H1 (cell line): Measurements from ENCODE around the gene GDPD5. TPM values are rescaled to one million over a fixed set of nuclear protein-coding genes. Genes with fewer than 3 reads are reported as not detected.

Source experiments
- CTCF ChIA-PET: fragments of 300-600 bp; sonication (Branson Sonifier 250); formaldehyde crosslinking; loops from one replicate; lab custom pipeline; 2021; ENCODE audit not compliant: partially characterized antibody; lab: Charles Lee
- POLR2A ChIA-PET: fragments of 300-600 bp; sonication (Branson Sonifier 250); formaldehyde crosslinking; loops from one replicate; lab custom pipeline; 2021; ENCODE audit warnings: inconsistent platforms; ENCODE audit not compliant: partially characterized antibody; lab: Charles Lee
- DNase-seq, 2 experiments: peaks; one replicate each; pipeline versions ENCODE4 v3.0.0 to v3.0.0-alpha.2; 2010 to 2022; ENCODE audit warnings: low spot score in 2 of 2, low read depth in 1 of 2, mixed read lengths in 1 of 2
- FAIRE-seq: peaks from 2 replicates; lab custom pipeline; 2011; peaks lifted over from hg19 to GRCh38; lab: Jason Lieb, UNC
- H2AFZ ChIP-seq: 2 replicates; pipeline ENCODE4 v1.8.1; 2012; ENCODE audit warnings: low read length, inconsistent platforms
- H2AK5ac ChIP-seq: 2 replicates; pipeline ENCODE4 v1.6.1; 2013; ENCODE audit warnings: low read depth, low read length
- H2BK120ac ChIP-seq: replicated peaks from 2 replicates; pipeline ENCODE3; 2013; ENCODE audit warnings: low read depth, low read length, inconsistent platforms
- H2BK12ac ChIP-seq: 2 replicates; pipeline ENCODE4 v1.6.1; 2013; ENCODE audit warnings: low read depth, low read length
- H2BK15ac ChIP-seq: 2 replicates; pipeline ENCODE4 v1.6.1; 2013; ENCODE audit warnings: low read length
- H2BK20ac ChIP-seq: 2 replicates; pipeline ENCODE4 v1.6.1; 2013; ENCODE audit warnings: low read length
- H2BK5ac ChIP-seq: 2 replicates; pipeline ENCODE4 v1.6.1; 2013; ENCODE audit warnings: low read depth, low read length
- H3K14ac ChIP-seq: 2 replicates; pipeline ENCODE4 v1.6.1; 2013; ENCODE audit warnings: inconsistent platforms; ENCODE audit not compliant: insufficient read length
- H3K18ac ChIP-seq: 2 replicates; pipeline ENCODE4 v1.6.1; 2013; ENCODE audit warnings: low read length; ENCODE audit errors: extremely low read depth
- H3K23ac ChIP-seq: 2 replicates; pipeline ENCODE4 v1.6.1; 2013; ENCODE audit warnings: inconsistent platforms; ENCODE audit not compliant: insufficient read length
- H3K23me2 ChIP-seq: 2 replicates; pipeline ENCODE4 v1.6.1; 2013; ENCODE audit warnings: low read depth, low read length
- H3K27ac ChIP-seq: 2 replicates; pipeline ENCODE4 v1.6.1; 2011; ENCODE audit warnings: low read depth, low read length, inconsistent platforms
- H3K27me3 ChIP-seq, 4 experiments: replicated peaks in 1 of 4; 1 replicate in 1 of 4; 2 replicates in 3 of 4; pipeline versions ENCODE4 v1.6.1 to v1.8.1; 2011 to 2013; ENCODE audit warnings: low read length in 3 of 4, mild to moderate bottlenecking in 3 of 4, inconsistent platforms in 2 of 4, mixed read lengths in 2 of 4, moderate library complexity in 1 of 4; ENCODE audit not compliant: control insufficient read depth in 3 of 4, insufficient read depth in 3 of 4; ENCODE audit errors: extremely low read depth in 1 of 4
- H3K36me3 ChIP-seq, 4 experiments: 2 replicates each; pipeline versions ENCODE4 v1.6.1 to v1.8.1; 2011 to 2013; ENCODE audit warnings: mild to moderate bottlenecking in 4 of 4, low read length in 3 of 4, moderate library complexity in 2 of 4, control low read depth in 1 of 4, inconsistent platforms in 1 of 4; ENCODE audit not compliant: insufficient read depth in 4 of 4, control insufficient read depth in 2 of 4
- H3K4ac ChIP-seq: replicated peaks from 2 replicates; pipeline ENCODE3; 2013; ENCODE audit warnings: low read length, low read depth, mixed read lengths, inconsistent platforms; ENCODE audit not compliant: insufficient read length
- H3K4me1 ChIP-seq, 4 experiments: replicated peaks in 1 of 4; 1 replicate in 1 of 4; 2 replicates in 3 of 4; pipeline versions ENCODE4 v1.6.1 to v1.8.1; 2011 to 2013; ENCODE audit warnings: low read length in 3 of 4, inconsistent platforms in 2 of 4, mixed read lengths in 1 of 4; ENCODE audit not compliant: insufficient read depth in 4 of 4, control insufficient read depth in 3 of 4
- H3K4me2 ChIP-seq, 2 experiments: 2 replicates each; pipeline versions ENCODE4 v1.6.1 to v1.8.1; 2011 to 2013; ENCODE audit warnings: low read depth in 2 of 2, low read length in 2 of 2, control low read depth in 1 of 2, inconsistent platforms in 1 of 2, mild to moderate bottlenecking in 1 of 2; ENCODE audit not compliant: insufficient read depth in 1 of 2
- H3K4me3 ChIP-seq, 4 experiments: fragments of 200-600, 300-600 bp in 1 of 4; sonication (generic), shearing (Covaris generic), sonication (Bioruptor Twin) in 1 of 4; 2 replicates each; pipeline versions ENCODE4 v1.5.1 to v1.8.1; 2011 to 2016; ENCODE audit warnings: low read length in 4 of 4, low read depth in 3 of 4, control low read depth in 2 of 4, inconsistent platforms in 2 of 4, mild to moderate bottlenecking in 2 of 4, mixed read lengths in 1 of 4, moderate library complexity in 1 of 4; ENCODE audit not compliant: insufficient read depth in 2 of 4; ENCODE audit errors: extremely low read depth in 1 of 4
- H3K56ac ChIP-seq: replicated peaks from 2 replicates; pipeline ENCODE3; 2013; ENCODE audit warnings: low read depth, mild to moderate bottlenecking, mixed read lengths, low read length, inconsistent platforms; ENCODE audit not compliant: insufficient read length
- H3K79me1 ChIP-seq: 2 replicates; pipeline ENCODE4 v1.6.1; 2013; ENCODE audit warnings: low read depth, low read length, control low read depth
- H3K79me2 ChIP-seq, 2 experiments: 2 replicates each; pipeline versions ENCODE4 v1.6.1 to v1.8.1; 2012 to 2013; ENCODE audit warnings: low read length in 2 of 2, mild to moderate bottlenecking in 2 of 2, inconsistent platforms in 1 of 2; ENCODE audit not compliant: insufficient read depth in 2 of 2, control insufficient read depth in 1 of 2
- H3K9ac ChIP-seq, 4 experiments: replicated peaks in 1 of 4; 1 replicate in 1 of 4; 2 replicates in 3 of 4; pipeline versions ENCODE4 v1.6.1 to v1.8.1; 2011 to 2013; ENCODE audit warnings: low read depth in 3 of 4, low read length in 3 of 4, control low read depth in 2 of 4, mild to moderate bottlenecking in 2 of 4, moderate library complexity in 2 of 4, inconsistent platforms in 1 of 4; ENCODE audit errors: extremely low read depth in 1 of 4
- H3K9me3 ChIP-seq, 2 experiments: 2 replicates each; pipeline versions ENCODE4 v1.6.1 to v1.8.1; 2012 to 2013; ENCODE audit warnings: mild to moderate bottlenecking in 2 of 2, moderate library complexity in 2 of 2, control low read depth in 1 of 2, inconsistent platforms in 1 of 2, low read depth in 1 of 2, low read length in 1 of 2, mixed read lengths in 1 of 2; ENCODE audit not compliant: insufficient read depth in 2 of 2
- H4K20me1 ChIP-seq, 2 experiments: replicated peaks in 1 of 2; 2 replicates each; pipeline versions ENCODE3 to v1.8.1; 2011 to 2013; ENCODE audit warnings: inconsistent platforms in 2 of 2, low read length in 2 of 2, mild to moderate bottlenecking in 1 of 2; ENCODE audit not compliant: insufficient read depth in 2 of 2, control insufficient read depth in 1 of 2
- H4K5ac ChIP-seq: 2 replicates; pipeline ENCODE4 v1.6.1; 2013; ENCODE audit warnings: low read length, low read depth, mixed read lengths, inconsistent platforms; ENCODE audit not compliant: insufficient read length
- H4K8ac ChIP-seq: 2 replicates; pipeline ENCODE4 v1.8.0; 2013; ENCODE audit warnings: mild to moderate bottlenecking, moderate library complexity, low read length, inconsistent platforms; ENCODE audit not compliant: insufficient read depth; ENCODE audit errors: extremely low read depth
- H4K91ac ChIP-seq: replicated peaks from 2 replicates; pipeline ENCODE3; 2013; ENCODE audit warnings: low read length, mixed read lengths, inconsistent platforms; ENCODE audit not compliant: insufficient read length
- BACH1 ChIP-seq: IDR thresholded peaks from 2 replicates; pipeline ENCODE4 v1.6.1; 2012; ENCODE audit warnings: low read length, improper control_type of control experiment
- BRCA1 ChIP-seq: IDR thresholded peaks from 2 replicates; pipeline ENCODE4 v1.6.1; 2012; ENCODE audit warnings: low read depth, low read length, improper control_type of control experiment
- CTBP2 ChIP-seq: IDR thresholded peaks from 2 replicates; pipeline ENCODE4 v1.7.0; 2011; ENCODE audit warnings: borderline replicate concordance, mild to moderate bottlenecking, moderate library complexity, mixed read lengths, low read length; ENCODE audit not compliant: insufficient read depth, insufficient read length
- POLR2A ChIP-seq, 2 experiments: IDR thresholded peaks; 1 replicate in 1 of 2; 2 replicates in 1 of 2; pipeline ENCODE4 v1.6.1; 2011; ENCODE audit warnings: low read depth in 2 of 2, low read length in 2 of 2, mild to moderate bottlenecking in 2 of 2; ENCODE audit errors: control extremely low read depth in 1 of 2
- RAD21 ChIP-seq, 2 experiments: IDR thresholded peaks in 1 of 2; conservative IDR thresholded peaks in 1 of 2; 2 replicates each; pipeline ENCODE4 v1.6.1; 2011; ENCODE audit warnings: low read depth in 2 of 2, low read length in 2 of 2, improper control_type of control experiment in 1 of 2, inconsistent platforms in 1 of 2, mild to moderate bottlenecking in 1 of 2, moderate library complexity in 1 of 2
- SAP30 ChIP-seq: fragments of 300-600 bp; sonication (generic); IDR thresholded peaks from 2 replicates; pipeline ENCODE4 v1.7.1; 2012; ENCODE audit warnings: low read length, moderate library complexity, mild to moderate bottlenecking, inconsistent platforms; ENCODE audit not compliant: insufficient read depth, insufficient replicate concordance
- WGBS, 2 experiments: shearing (Covaris generic) in 1 of 2; methylation state at CpG; one replicate each; pipeline versions ENCODE4 v1.1.6 to v1.1.7; 2013 to 2015; ENCODE audit warnings: low lambda C conversion rate in 2 of 2, mixed read lengths in 2 of 2, inconsistent platforms in 1 of 2, low coverage in 1 of 2, missing lambda C conversion rate in 1 of 2; ENCODE audit not compliant: insufficient replicate concordance in 2 of 2, insufficient coverage in 1 of 2, insufficient read length in 1 of 2; ENCODE audit errors: extremely low coverage in 1 of 2, missing lambda C conversion rate in 1 of 2; 5-methylcytosine and 5-hydroxymethylcytosine counted together
- polyA plus RNA-seq, 7 experiments: library from polyadenylated mRNA; depleted of rRNA in 3 of 7; stranded (reverse) in 5 of 7; unstranded in 2 of 7; fragments of >200 nt in 5 of 7; fragments of 200-250 nt in 2 of 7; gene quantifications; 1 replicate in 5 of 7; 2 replicates in 1 of 7; 4 replicates in 1 of 7; pipeline versions ENCODE4 v1.2.1 to v1.2.3, GENCODE V29; 2011 to 2013; ENCODE audit warnings: missing spikeins in 2 of 7, mixed read lengths in 2 of 7
- total RNA-seq: library from RNA; stranded (reverse); fragmentation: NEBNext Ultra II Directional; extraction: Animal tissue kit (Norgen Biotek cat#: 25700); gene quantifications from 2 replicates; pipeline ENCODE4 v1.2.1, GENCODE V29; 2021
- TF ChIP-seq, protein P1 (sequence below): IDR thresholded peaks from 2 replicates; pipeline ENCODE4 v1.6.1; 2012; ENCODE audit warnings: low read length, inconsistent platforms

GDPD5 gene
- total and polyA plus RNA-seq, 2 of the 8 experiments (the other 6 are each of a cell fraction or from before 2014, with no cell fraction given): 7.8 to 8.6 TPM

DNA sequence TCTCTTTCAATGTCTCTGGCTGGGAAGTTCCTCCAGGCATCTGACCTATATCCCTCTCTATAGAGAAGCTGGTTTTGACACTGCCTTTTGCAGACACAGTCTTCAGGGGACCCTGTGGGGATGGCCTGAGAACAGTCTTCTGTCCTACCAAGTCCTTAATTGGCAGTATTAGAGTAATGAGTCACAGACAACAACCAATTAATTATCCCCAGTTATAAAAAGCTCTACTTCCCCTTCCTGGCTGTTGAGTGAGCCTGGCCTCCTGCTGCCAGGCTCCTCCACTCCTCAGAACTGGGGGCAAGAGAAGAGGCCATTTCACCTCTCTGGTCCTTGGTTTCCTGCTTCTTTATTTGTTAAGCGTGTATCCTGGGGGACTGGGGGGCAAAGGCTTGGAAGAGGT lies 51.5 kb downstream of the GDPD5 start:
- Histone ChIP-seq H3K79me1 (no peaks in the 10 kb centered on the region), H2BK5ac (no peak overlapping the region), H2AK5ac (no peak overlapping the region), H3K27me3 (no peaks in the 10 kb centered on the region), H4K91ac (no peak overlapping the region), H2BK120ac (no peak overlapping the region), H3K4me3 (no peak overlapping the region), H2AFZ (no peak overlapping the region), H3K9me3 (no peaks in the 10 kb centered on the region), H3K18ac (no peak overlapping the region), H3K4me1 (peaks cover 3 to 8% (median 4%) of the 10 kb centered on the region in 4 experiments; a peak in 5 of 7 replicates), H3K27ac (no peak overlapping the region), H3K4ac (no peak overlapping the region), H3K14ac (no peak overlapping the region), H4K8ac (peak overlapping the region; percentile 28; the same call in 1 of the 2 replicates), H3K36me3 (no peaks in the 10 kb centered on the region), H2BK15ac (no peak overlapping the region), H2BK12ac (no peak overlapping the region), H3K9ac (no peak overlapping the region), H3K23me2 (no peaks in the 10 kb centered on the region), H4K20me1 (no peaks in the 10 kb centered on the region), H3K4me2 (no peak overlapping the region), H3K56ac (no peak overlapping the region), H2BK20ac (no peak overlapping the region), H3K23ac (no peak overlapping the region), H3K79me2 (no peaks in the 10 kb centered on the region), H4K5ac (no peak overlapping the region)
- CTCF ChIA-PET: interaction anchor here (1.0 to 31.5 kb wide), 2 partner anchors 31 to 52 kb away, joined by 6 to 603 read pairs; partner anchors contain the start of gene GDPD5
- WGBS, 2 experiments: 83% methylated on average over 1 of the region's 1 CpG; no CpG with 5 or more reads in 1 of the 2 experiments
- TF ChIP-seq BRCA1 (no peak), SAP30 (no peak), POLR2A (IDR thresholded peaks at IDR 0.05; ENCODE audit: control extremely low read depth in 1 of 2, low read depth in 2 of 2, low read length in 2 of 2) (no peak), CTBP2 (no peak), BACH1 (no peak), RAD21 (IDR thresholded peaks at IDR 0.05 in 1 of 2, conservative IDR thresholded peaks at IDR 0.05 in 1 of 2; ENCODE audit: low read depth in 2 of 2, low read length in 2 of 2) (no peak)
- TF ChIP-seq, protein P1, sequence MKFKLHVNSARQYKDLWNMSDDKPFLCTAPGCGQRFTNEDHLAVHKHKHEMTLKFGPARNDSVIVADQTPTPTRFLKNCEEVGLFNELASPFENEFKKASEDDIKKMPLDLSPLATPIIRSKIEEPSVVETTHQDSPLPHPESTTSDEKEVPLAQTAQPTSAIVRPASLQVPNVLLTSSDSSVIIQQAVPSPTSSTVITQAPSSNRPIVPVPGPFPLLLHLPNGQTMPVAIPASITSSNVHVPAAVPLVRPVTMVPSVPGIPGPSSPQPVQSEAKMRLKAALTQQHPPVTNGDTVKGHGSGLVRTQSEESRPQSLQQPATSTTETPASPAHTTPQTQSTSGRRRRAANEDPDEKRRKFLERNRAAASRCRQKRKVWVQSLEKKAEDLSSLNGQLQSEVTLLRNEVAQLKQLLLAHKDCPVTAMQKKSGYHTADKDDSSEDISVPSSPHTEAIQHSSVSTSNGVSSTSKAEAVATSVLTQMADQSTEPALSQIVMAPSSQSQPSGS: no peak
- DNase-seq: no peak
- FAIRE-seq: no peak
- POLR2A ChIA-PET: interaction anchor here (0.9 to 1.8 kb wide), 3 partner anchors 88 to 100 kb away, joined by 4 to 8 read pairs (median 5); partner anchors contain the start of gene SERPINH1
